Suprapubic skin (tissue), 4 donors: ENCODE results near the gene PABPC3. TPM values are rescaled to one million over a fixed set of nuclear protein-coding genes. Genes with fewer than 3 reads are reported as not detected.

Experiments used
- DNase-seq, 2 donors: peaks; one replicate each; pipeline ENCODE4 v3.0.0-alpha.2; 2019; ENCODE audit warnings: low spot score in 2 of 2
- H3K27ac ChIP-seq: fragments of 200-600 bp; sonication (generic); one replicate; pipeline ENCODE4 v1.5.1; 2019
- H3K27me3 ChIP-seq: fragments of 200-600 bp; sonication (generic); one replicate; pipeline ENCODE4 v1.5.1; 2019
- H3K36me3 ChIP-seq: fragments of 200-600 bp; sonication (generic); one replicate; pipeline ENCODE4 v1.5.1; 2019
- H3K4me1 ChIP-seq: fragments of 200-600 bp; sonication (generic); one replicate; pipeline ENCODE4 v1.5.1; 2019
- H3K4me3 ChIP-seq: fragments of 200-600 bp; sonication (generic); one replicate; pipeline ENCODE4 v1.5.1; 2019; ENCODE audit warnings: mild to moderate bottlenecking
- H3K9me3 ChIP-seq: fragments of 200-600 bp; sonication (generic); one replicate; pipeline ENCODE4 v1.5.1; 2019
- CTCF ChIP-seq, 2 donors: fragments of 200-600 bp in 1 of 2; fragments of 450-650 bp in 1 of 2; sonication (generic) in 1 of 2; IDR thresholded peaks; one replicate each; pipeline ENCODE4 v1.5.1; 2016 to 2019; ENCODE audit warnings: antibody characterized with exemption in 2 of 2, mild to moderate bottlenecking in 1 of 2, moderate library complexity in 1 of 2
- EP300 ChIP-seq: sonication (generic); formaldehyde crosslinking; IDR thresholded peaks from one replicate; pipeline ENCODE4 v1.6.1; 2017; ENCODE audit warnings: antibody characterized with exemption
- POLR2A ChIP-seq, 2 donors: fragments of 450-650 bp; IDR thresholded peaks; one replicate each; pipeline ENCODE4 v1.6.1; 2017; ENCODE audit warnings: antibody characterized with exemption in 2 of 2, mild to moderate bottlenecking in 2 of 2, moderate library complexity in 2 of 2
- POLR2AphosphoS5 ChIP-seq, 3 donors: sonication (generic); formaldehyde crosslinking; IDR thresholded peaks; one replicate each; pipeline ENCODE4 v1.6.1; 2017; ENCODE audit warnings: antibody characterized with exemption in 3 of 3
- WGBS: methylation state at CpG from one replicate; pipeline ENCODE4 v1.1.5; 2018; 5-methylcytosine and 5-hydroxymethylcytosine counted together
- total RNA-seq, 4 donors: library from RNA; depleted of rRNA; stranded (reverse); fragments of >200 nt; gene quantifications; one replicate each; pipeline ENCODE4 v1.1.0, GENCODE V29; 2016

The PABPC3 gene
- total RNA-seq: under 1 TPM in 3 of 4 donors, not detected in 1; 0.15 to 0.51 (median 0.29) TPM

GRCh38 chr13:25095851-25096453, at the start of gene PABPC3:
TSS of gene PABPC3 (plus strand) at chr13:25096136. CDS start at chr13:25096199, 63 bp downstream.
- Histone ChIP-seq H3K27me3 (peaks cover 37% of the 10 kb centered on the region), H3K4me1 (no peaks in the 10 kb centered on the region), H3K36me3 (no peaks in the 10 kb centered on the region), H3K4me3 (no peak within 1 kb of the TSS), H3K9me3 (no peaks in the 10 kb centered on the region), H3K27ac (no peak within 1 kb of the TSS)
- no peak for DNase-seq
- WGBS: 40% methylated on average over 49 of the region's 50 CpGs
- TF ChIP-seq POLR2A (IDR thresholded peaks at IDR 0.05) (no peak), CTCF (IDR thresholded peaks at IDR 0.05) (no peak)

- peaks cover 59% of the 10 kb centered on the region for H3K27me3 ChIP-seq
- WGBS: 22% methylated on average over 17 of the region's 24 CpGs
- no peaks in the 10 kb centered on the region for H3K36me3 ChIP-seq
- no peak for DNase-seq
- peak overlapping the region; percentile 41 for H3K4me3 ChIP-seq
- TF ChIP-seq EP300 (no peak), CTCF (IDR thresholded peaks at IDR 0.05) (no peak), POLR2A (IDR thresholded peaks at IDR 0.05) (no peak), POLR2AphosphoS5 (IDR thresholded peaks at IDR 0.05) (no peak)
- H3K9me3 ChIP-seq: no peaks in the 10 kb centered on the region
- H3K4me1 ChIP-seq: peaks cover 10% of the 10 kb centered on the region
- no peak overlapping the region for H3K27ac ChIP-seq
Observed at GRCh38 chr13:25046274-25046984, 49.5 kb upstream of the PABPC3 start.

- no peak for DNase-seq
- Histone ChIP-seq H3K4me1 (peaks cover 10% of the 10 kb centered on the region), H3K27ac (no peak overlapping the region), H3K27me3 (peaks cover 54% of the 10 kb centered on the region), H3K36me3 (no peaks in the 10 kb centered on the region), H3K9me3 (no peaks in the 10 kb centered on the region), H3K4me3 (peak overlapping the region; percentile 41)
- WGBS: 7% methylated on average over 5 of the region's 39 CpGs
- TF ChIP-seq POLR2AphosphoS5 (IDR thresholded peaks at IDR 0.05) (no peak), CTCF (IDR thresholded peaks at IDR 0.05) (no peak), POLR2A (IDR thresholded peaks at IDR 0.05) (no peak), EP300 (no peak)
Observed at GRCh38 chr13:25046985-25047511, 48.9 kb upstream of the PABPC3 start.

DNA sequence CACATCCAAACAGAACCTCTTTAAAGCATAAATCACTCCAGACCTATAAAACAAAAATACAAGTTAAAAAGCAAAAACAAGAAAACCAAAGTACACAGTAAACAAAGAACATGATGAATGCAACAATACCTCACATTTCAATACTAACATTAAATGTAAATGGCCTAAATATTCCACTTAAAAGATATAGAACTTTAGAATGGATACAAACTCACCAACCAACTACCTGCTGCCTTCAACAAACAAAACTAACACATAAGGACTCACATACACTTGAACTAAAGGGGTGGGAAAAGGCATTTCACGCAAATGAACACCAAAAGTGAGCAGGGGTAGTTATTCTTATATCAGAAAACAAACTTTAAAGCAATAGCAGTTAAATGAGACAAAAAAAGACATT, 44.9 kb upstream of the PABPC3 start:
- DNase-seq: no peak
- peaks cover 36% of the 10 kb centered on the region for H3K27me3 ChIP-seq
- H3K36me3 ChIP-seq: no peaks in the 10 kb centered on the region
- no peaks in the 10 kb centered on the region for H3K9me3 ChIP-seq
- H3K4me3 ChIP-seq: no peak overlapping the region
- peaks cover 10% of the 10 kb centered on the region for H3K4me1 ChIP-seq
- 71% methylated on average over 1 of the region's 1 CpG for WGBS
- no peak overlapping the region for H3K27ac ChIP-seq
- TF ChIP-seq POLR2A (IDR thresholded peaks at IDR 0.05) (no peak), CTCF (IDR thresholded peaks at IDR 0.05) (no peak), POLR2AphosphoS5 (IDR thresholded peaks at IDR 0.05) (no peak), EP300 (no peak)

DNA sequence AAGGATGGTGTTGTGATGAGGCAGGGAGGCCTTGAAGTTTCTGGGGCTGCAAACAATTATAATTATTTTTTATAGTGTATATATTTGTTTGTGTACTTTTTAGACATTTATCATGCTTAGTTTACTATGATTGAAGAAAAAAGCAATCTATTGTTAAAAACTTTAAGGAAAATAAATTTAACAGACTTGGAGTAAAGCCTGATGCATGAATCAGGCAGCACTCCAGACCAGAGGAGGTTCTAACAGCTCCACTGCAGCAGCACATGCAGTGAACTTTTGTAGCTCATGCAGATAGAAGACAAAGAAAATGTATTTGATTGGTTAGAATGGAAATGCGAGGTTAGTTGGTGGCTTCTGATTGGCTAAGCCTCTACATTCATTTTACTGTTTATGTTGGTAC, 36.8 kb upstream of the PABPC3 start:
- Histone ChIP-seq H3K9me3 (no peaks in the 10 kb centered on the region), H3K36me3 (no peaks in the 10 kb centered on the region), H3K27ac (no peak overlapping the region), H3K4me3 (no peak overlapping the region), H3K27me3 (peaks cover 2% of the 10 kb centered on the region), H3K4me1 (no peaks in the 10 kb centered on the region)
- WGBS: 70% methylated on average over 1 of the region's 1 CpG
- TF ChIP-seq POLR2AphosphoS5 (IDR thresholded peaks at IDR 0.05): no peak
- no peak for TF ChIP-seq EP300
- TF ChIP-seq CTCF (IDR thresholded peaks at IDR 0.05): no peak
- no peak for TF ChIP-seq POLR2A (IDR thresholded peaks at IDR 0.05)
- no peak for DNase-seq
